BLaER1 (cell line): ENCODE data around the gene SH3PXD2A.
A peak's percentile ranks its signal among the peaks of the same experiment; 100 is the strongest.

Experiments
- H3K27ac ChIP-seq: shearing (Covaris generic); formaldehyde crosslinking; 2 replicates; pipeline ENCODE4 v1.8.1; 2022
- H3K27me3 ChIP-seq: shearing (Covaris generic); formaldehyde crosslinking; 2 replicates; pipeline ENCODE4 v1.8.1; 2022
- H3K36me3 ChIP-seq: shearing (Covaris generic); formaldehyde crosslinking; 2 replicates; pipeline ENCODE4 v1.8.1; 2022
- H3K4me1 ChIP-seq: shearing (Covaris generic); formaldehyde crosslinking; 2 replicates; pipeline ENCODE4 v1.8.1; 2022
- H3K4me2 ChIP-seq: shearing (Covaris generic); formaldehyde crosslinking; 2 replicates; pipeline ENCODE4 v1.8.1; 2022
- H3K4me3 ChIP-seq: shearing (Covaris generic); formaldehyde crosslinking; 2 replicates; pipeline ENCODE4 v1.8.1; 2022
- H3K9ac ChIP-seq: shearing (Covaris generic); formaldehyde crosslinking; 2 replicates; pipeline ENCODE4 v1.8.1; 2022
- H3K9me3 ChIP-seq: shearing (Covaris generic); formaldehyde crosslinking; 2 replicates; pipeline ENCODE4 v1.8.1; 2022
- H4K20me1 ChIP-seq: shearing (Covaris generic); formaldehyde crosslinking; 2 replicates; pipeline ENCODE4 v1.8.1; 2022
- Cebpa-rat ChIP-seq: shearing (Covaris generic); IDR thresholded peaks from 2 replicates; pipeline ENCODE4 v1.8.1; 2022

SH3PXD2A gene

DNA sequence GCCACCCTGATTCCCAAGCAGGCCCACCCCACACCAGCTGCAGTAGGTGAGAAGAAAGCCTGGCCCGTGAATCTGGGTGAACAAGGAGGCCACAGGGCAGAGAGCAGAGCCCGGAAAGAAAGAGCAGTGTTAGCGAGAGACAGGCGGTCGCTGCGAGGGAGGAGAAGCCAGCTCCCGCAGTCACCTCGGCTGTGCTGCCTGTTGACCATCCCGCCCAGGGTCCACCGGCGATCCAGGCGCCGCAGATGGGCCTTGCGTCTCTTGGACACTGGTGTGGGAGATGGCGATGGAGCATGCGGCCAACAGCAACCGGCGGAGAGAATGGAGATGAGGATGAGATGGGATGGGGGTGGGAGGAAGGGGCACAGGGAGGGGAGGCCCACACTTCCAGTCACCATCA, 233.1 kb downstream of the SH3PXD2A start:
- H3K4me1 ChIP-seq, result peaks cover 49% of the 10 kb centered on the region
- no peak overlapping the region for H3K4me2 ChIP-seq
- H3K27ac ChIP-seq, result peak overlapping the region; percentile 41
- TF ChIP-seq Cebpa-rat, result no peak
- H3K9ac ChIP-seq, result no peak overlapping the region
- H4K20me1 ChIP-seq, result peaks cover 86% of the 10 kb centered on the region
- no peak overlapping the region for H3K4me3 ChIP-seq
- no peaks in the 10 kb centered on the region for H3K27me3 ChIP-seq
- peaks cover 100% of the 10 kb centered on the region for H3K36me3 ChIP-seq
- H3K9me3 ChIP-seq, result no peaks in the 10 kb centered on the region

DNA sequence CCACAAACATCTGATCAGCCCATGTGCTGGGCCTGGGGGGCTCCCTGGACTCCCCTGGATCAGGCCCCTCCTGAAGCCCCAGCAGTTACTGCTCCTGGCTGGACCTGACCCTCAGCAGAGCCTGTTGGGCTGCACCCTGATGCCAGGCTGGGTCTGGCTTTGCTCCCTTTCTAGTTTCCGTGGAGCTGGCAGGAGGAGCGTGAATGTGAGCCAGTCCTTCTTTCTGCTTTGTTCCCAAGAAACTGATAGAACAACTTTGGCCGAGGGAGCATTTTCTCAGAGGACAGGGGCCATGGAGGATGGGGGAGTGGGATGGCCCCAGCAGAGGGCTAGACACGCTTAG, 233.6 kb downstream of the SH3PXD2A start:
- no peak overlapping the region for H3K4me3 ChIP-seq
- H3K27me3 ChIP-seq, result no peaks in the 10 kb centered on the region
- TF ChIP-seq Cebpa-rat, result no peak
- no peaks in the 10 kb centered on the region for H3K9me3 ChIP-seq
- peak overlapping the region; percentile 12; the same call in 1 of the 2 replicates for H3K4me2 ChIP-seq
- peaks cover 100% of the 10 kb centered on the region for H3K36me3 ChIP-seq
- peak overlapping the region; percentile 41 for H3K27ac ChIP-seq
- H3K9ac ChIP-seq, result 0 out of 2 replicates have a peak overlapping the region, but pooled peaks have one; percentile 40
- H4K20me1 ChIP-seq, result peaks cover 86% of the 10 kb centered on the region
- H3K4me1 ChIP-seq, result peaks cover 55% of the 10 kb centered on the region

DNA sequence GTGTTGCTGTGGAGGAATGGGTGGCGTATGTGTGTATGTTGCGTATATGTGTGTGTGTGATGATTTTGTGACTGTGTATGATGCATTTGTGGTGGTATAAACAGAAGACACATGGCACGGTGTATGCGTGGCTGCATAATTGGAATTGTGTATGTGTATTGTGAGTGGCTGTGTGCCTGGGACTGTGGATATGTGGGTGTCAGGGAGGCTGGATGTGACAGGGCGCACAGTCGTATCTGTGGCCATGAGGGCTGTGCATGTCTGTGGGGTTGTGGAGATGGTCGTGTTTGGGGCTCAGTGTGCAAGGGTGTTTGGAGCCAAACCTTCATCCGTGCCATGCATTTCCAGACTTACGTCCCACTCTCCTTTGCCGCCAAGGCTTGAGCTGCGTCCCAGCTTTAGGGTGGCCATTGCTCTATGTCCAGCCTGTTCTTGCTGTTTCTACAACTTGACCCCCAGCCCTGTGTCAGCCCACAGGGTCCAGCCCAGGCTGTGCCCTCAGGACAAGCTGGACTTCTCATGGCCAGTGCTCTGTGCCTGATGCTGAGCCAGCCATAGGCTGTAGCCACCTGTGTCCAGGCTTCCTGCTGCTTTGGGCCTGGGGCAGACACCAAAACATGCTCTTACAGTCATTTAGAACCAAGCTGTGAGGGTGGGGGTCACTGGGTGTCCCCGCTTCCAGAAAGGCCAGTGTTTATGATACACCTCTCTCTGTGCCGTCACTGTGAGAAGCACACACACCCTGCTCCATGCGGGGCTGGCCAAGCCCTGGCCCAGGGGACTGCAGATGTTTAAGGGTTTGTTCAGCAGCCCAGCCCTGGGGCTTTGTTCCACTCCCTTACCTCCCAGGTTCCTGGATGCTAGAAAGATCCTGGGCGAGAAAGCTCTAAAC, 234.2 kb downstream of the SH3PXD2A start:
- H3K4me2 ChIP-seq, result peak overlapping the region; percentile 12
- TF ChIP-seq Cebpa-rat, result no peak
- peaks cover 55% of the 10 kb centered on the region for H3K4me1 ChIP-seq
- H4K20me1 ChIP-seq, result peaks cover 87% of the 10 kb centered on the region
- H3K4me3 ChIP-seq, result no peak overlapping the region
- H3K9me3 ChIP-seq, result no peaks in the 10 kb centered on the region
- peak overlapping the region; percentile 56; the same call in 1 of the 2 replicates for H3K27ac ChIP-seq
- peak overlapping the region; percentile 40; the same call in 1 of the 2 replicates for H3K9ac ChIP-seq
- peaks cover 100% of the 10 kb centered on the region for H3K36me3 ChIP-seq
- no peaks in the 10 kb centered on the region for H3K27me3 ChIP-seq

DNA sequence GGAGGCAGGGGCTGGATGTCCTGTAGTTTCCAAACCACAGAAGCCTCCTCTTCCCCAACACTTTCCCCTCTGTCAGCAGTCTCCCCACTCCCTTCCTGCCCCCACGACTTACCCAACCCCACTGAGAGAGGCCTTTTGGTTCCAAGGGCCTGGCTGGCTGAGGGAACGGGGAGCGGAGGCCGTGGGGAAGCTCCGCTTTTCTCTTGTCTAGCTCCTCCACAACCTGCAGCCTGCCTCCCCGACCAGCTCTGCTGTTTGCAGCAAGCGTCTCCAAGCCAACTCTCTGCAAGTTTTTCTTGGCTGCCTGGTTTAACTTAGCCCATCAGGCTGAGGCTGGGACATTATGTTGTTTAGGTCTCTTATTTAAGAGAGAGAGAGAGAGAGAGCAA, 235.0 kb downstream of the SH3PXD2A start:
- H3K4me3 ChIP-seq, result no peak overlapping the region
- H3K27me3 ChIP-seq, result no peaks in the 10 kb centered on the region
- peak overlapping the region; percentile 56 for H3K27ac ChIP-seq
- no peaks in the 10 kb centered on the region for H3K9me3 ChIP-seq
- H3K9ac ChIP-seq, result no peak overlapping the region; the same call in 1 of the 2 replicates
- H4K20me1 ChIP-seq, result peaks cover 82% of the 10 kb centered on the region
- H3K4me2 ChIP-seq, result peak overlapping the region; percentile 58
- TF ChIP-seq Cebpa-rat, result no peak
- peaks cover 99% of the 10 kb centered on the region for H3K36me3 ChIP-seq
- H3K4me1 ChIP-seq, result peaks cover 55% of the 10 kb centered on the region

DNA sequence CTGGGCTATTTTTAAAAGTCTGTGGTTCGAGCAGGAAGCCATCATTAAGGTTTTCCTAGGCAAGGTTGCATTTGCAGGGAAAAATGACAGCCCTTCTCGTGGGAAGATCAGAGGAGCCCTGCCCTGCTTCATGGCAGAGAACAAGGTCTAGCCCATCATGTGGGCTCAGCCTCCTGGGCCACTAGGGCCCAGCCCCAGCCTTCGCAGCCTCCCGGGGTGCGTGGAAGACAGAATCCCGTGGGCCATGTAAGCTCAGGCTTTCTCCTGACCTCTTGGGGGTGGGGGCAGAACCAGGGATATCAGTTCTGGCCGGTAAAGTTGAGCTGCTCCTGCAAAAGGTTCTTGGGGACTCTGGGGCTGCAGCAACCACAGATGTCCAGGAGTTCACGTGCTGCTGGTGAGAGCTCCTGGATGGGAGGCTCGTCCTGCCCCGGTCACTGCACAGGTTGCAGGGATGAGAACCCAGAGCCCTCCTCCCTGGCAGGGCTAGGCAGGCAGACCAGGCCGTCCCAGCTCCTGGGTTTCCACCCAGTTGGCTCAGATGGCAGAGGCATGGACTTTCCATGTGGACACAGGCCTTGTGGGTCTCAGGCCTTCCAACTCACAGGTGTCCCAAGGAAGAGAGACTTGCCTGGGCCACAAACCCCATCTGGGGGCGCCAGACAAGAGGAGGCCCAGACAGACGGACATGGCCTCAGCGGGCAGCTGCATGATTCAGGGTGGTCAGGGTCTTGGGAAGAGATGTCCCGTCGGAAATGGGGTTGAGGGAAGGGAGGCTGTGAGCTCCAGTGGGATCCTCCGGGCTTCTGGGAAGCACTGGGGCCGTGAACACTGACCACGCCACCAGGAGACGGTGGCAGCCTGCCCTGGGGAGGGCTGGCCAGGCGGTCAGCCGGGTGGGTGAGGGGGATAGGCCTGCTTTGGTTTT, 235.7 kb downstream of the SH3PXD2A start:
- no peak overlapping the region for H3K4me3 ChIP-seq
- peaks cover 76% of the 10 kb centered on the region for H4K20me1 ChIP-seq
- H3K4me2 ChIP-seq, result peak overlapping the region; percentile 58
- H3K36me3 ChIP-seq, result peaks cover 99% of the 10 kb centered on the region
- H3K9me3 ChIP-seq, result no peaks in the 10 kb centered on the region
- H3K4me1 ChIP-seq, result peaks cover 55% of the 10 kb centered on the region
- peak overlapping the region; percentile 56 for H3K27ac ChIP-seq
- TF ChIP-seq Cebpa-rat, result no peak
- peak overlapping the region; percentile 51 for H3K9ac ChIP-seq
- no peaks in the 10 kb centered on the region for H3K27me3 ChIP-seq

DNA sequence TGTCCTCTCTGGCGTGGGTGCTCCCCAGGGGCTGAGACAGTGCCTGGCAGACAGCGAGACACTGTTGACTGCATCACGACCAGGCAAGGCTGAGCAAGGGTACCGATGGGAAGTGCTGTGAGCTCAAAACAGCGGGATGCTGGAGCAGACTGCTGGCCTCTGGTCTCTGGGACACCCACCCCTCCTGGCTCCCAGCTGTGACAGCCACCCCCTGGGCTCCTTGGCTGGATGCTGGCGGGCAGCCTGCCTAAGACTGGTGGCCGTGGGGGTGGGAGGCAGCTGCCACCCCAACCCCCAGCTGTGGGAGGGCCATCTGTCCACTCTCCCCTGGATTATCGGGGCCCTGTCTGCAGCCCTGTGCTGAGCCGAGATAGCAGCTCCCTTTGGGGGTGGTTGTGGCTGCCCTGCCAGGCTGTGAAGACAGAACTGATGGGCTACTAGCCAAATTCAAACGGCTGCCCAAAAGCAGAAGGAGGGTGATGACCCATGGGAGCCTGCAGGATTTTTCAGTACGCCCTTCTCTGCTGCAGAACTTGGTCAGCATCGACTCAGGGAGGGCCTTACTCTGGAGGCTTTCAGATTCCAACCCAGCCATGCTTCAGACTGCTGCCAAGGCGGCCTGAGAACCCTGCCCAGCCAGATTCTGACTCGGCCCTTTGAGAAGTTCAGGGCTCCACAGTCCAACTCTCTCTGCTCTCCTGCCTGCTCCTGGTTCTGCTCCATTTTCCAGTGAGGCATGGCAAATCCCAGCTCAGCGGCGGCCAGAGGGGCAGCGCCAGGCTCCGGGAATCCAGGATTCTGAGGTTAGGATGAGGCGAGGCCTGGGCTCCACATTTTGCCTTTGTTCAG, 236.6 kb downstream of the SH3PXD2A start:
- no peak for TF ChIP-seq Cebpa-rat
- H3K27ac ChIP-seq, result peak overlapping the region; percentile 56
- H3K9me3 ChIP-seq, result no peaks in the 10 kb centered on the region
- H3K36me3 ChIP-seq, result peaks cover 99% of the 10 kb centered on the region
- no peaks in the 10 kb centered on the region for H3K27me3 ChIP-seq
- no peak overlapping the region for H3K4me3 ChIP-seq
- peak overlapping the region; percentile 51 for H3K9ac ChIP-seq
- peak overlapping the region; percentile 58 for H3K4me2 ChIP-seq
- H3K4me1 ChIP-seq, result peaks cover 55% of the 10 kb centered on the region
- H4K20me1 ChIP-seq, result peaks cover 69% of the 10 kb centered on the region

DNA sequence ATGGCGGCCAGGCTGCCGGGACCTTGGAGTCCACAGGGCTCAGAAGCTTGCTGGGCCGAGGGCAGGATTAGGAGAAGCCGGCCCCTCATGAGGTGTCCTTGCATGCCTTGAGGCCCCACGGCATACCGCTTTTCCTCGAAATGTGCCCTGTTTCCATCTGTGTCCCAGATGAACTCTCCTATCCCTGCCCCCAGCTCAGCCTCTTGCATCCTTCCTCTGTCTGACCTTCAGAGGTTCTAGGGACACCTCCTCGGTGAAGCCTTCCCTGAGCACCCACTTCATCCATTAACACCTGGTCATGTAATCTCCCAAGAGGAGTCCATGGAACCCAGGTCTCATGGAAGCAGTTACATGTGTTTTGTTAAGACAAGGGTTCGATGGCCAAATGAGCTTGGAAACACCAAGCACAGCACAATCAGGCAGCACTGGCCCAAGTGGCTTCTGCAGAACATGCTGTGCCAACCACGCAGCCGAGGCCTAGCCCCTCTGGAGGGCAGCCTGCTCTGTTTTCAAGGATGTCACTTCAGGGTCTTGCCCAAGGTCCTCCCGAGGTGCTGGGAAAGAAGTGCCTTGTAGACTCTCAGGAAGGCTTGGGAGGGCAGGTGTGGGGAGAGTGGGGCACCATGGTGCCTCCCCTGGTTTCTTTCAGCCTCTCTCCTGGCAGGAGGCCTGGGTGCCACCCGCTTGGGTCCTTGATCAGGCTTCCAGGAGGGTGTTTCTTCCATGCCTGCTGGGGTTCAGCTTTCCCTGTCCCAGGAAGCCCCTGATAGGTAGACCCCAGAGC, 237.6 kb downstream of the SH3PXD2A start:
- 0 out of 2 replicates have a peak overlapping the region, but pooled peaks have one; percentile 58 for H3K4me2 ChIP-seq
- H3K36me3 ChIP-seq, result peaks cover 99% of the 10 kb centered on the region
- TF ChIP-seq Cebpa-rat, result no peak
- no peak overlapping the region for H3K9ac ChIP-seq
- H4K20me1 ChIP-seq, result peaks cover 59% of the 10 kb centered on the region
- no peak overlapping the region for H3K4me3 ChIP-seq
- H3K4me1 ChIP-seq, result peaks cover 55% of the 10 kb centered on the region
- no peaks in the 10 kb centered on the region for H3K9me3 ChIP-seq
- H3K27ac ChIP-seq, result peak overlapping the region; percentile 56
- H3K27me3 ChIP-seq, result no peaks in the 10 kb centered on the region

DNA sequence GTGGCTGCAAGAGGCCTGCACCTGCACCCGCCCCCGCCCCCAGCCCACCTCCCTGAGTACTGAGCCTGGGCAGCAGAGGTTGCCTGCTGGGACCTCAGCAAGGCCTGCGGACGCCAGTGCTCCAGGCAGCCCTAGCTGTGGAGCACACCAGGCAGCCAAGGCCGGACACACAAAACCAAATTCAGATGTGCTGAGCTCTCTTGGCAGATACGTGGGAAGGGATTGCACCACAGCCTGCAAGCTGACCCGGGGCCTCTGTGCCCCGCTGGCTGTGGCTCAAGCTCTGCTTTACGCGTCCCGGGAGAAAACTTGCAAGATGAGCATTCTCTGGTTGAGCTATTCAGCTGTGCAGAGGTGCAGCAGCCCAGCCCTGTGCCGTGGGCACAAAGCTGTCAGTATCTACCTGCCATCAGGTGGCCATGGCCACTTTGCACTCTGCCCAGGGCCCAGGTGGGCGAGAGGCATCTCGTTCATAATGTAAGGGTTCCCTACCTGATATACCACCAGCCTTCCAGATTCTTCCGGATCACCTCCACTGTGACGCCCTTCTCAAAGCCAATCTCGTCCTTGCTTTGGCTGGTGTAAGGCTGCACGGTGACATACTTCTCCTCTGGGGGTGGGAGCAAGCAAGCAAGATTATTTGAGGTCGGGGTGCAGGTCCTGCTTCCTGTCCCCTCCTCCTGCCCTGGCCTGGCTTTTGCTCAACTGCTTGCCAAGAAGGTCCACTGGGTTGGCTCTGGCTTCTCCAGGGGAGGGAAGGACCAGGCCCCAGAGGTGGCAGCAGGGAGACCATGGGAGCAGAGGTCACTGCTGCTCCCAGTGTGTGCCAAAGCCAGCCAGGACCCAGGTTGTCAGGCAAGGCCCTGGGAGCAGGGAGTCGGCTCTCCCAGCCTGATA, 238.4 kb downstream of the SH3PXD2A start:
- Histone ChIP-seq H3K27me3 (no peaks in the 10 kb centered on the region), H3K27ac (peak overlapping the region; percentile 51; the same call in 1 of the 2 replicates), H3K9me3 (no peaks in the 10 kb centered on the region), H3K4me2 (no peak overlapping the region), H3K9ac (no peak overlapping the region), H4K20me1 (peaks cover 53% of the 10 kb centered on the region), H3K4me3 (no peak overlapping the region), H3K36me3 (peaks cover 99% of the 10 kb centered on the region), H3K4me1 (peaks cover 53% of the 10 kb centered on the region)
- TF ChIP-seq Cebpa-rat, result no peak
